ENCODE measurements around the gene PRMT3. TPM values are rescaled to one million over a fixed set of nuclear protein-coding genes. Genes with fewer than 3 reads are reported as not detected.
"Not testable (repeated sequence)": the region's sequence is repeated elsewhere in the genome, so short reads cannot be mapped to it uniquely, and the experiment has no call there.

PRMT3 gene
- total and polyA plus RNA-seq, 2 donors, result 12.8 to 18.5 TPM

GRCh38 chr11:20536784-20537183 is 149.3 kb downstream of the PRMT3 start:
- DNase-seq (ENCODE audit: low read depth in 6 of 9, low spot score in 9 of 9), result no peak
- no peak overlapping the region for H3K27ac ChIP-seq (ENCODE audit: low read depth in 1 of 2, low read length in 1 of 2)
- WGBS, result 70% methylated on average over 1 of the region's 1 CpG
- H3K4me3 ChIP-seq (ENCODE audit: low read length in 2 of 2), result no peak overlapping the region
- H3K9me3 ChIP-seq (ENCODE audit: control insufficient read depth in 2 of 2, insufficient read depth in 1 of 2, low read length in 1 of 2), result no peaks in the 10 kb centered on the region
- no peaks in the 10 kb centered on the region for H3K27me3 ChIP-seq (ENCODE audit: control insufficient read depth in 2 of 2, insufficient read depth in 1 of 2, low read length in 1 of 2)
- no peaks in the 10 kb centered on the region for H3K4me1 ChIP-seq (ENCODE audit: control insufficient read depth in 2 of 2, insufficient read depth in 2 of 2, low read length in 2 of 2)
- H3K36me3 ChIP-seq (ENCODE audit: control insufficient read depth in 2 of 2, insufficient read depth in 2 of 2, low read length in 1 of 2), result no peaks in the 10 kb centered on the region

- WGBS, result 78% methylated on average over 2 of the region's 2 CpGs
- H3K27ac ChIP-seq (ENCODE audit: low read depth in 1 of 2, low read length in 1 of 2), result no peak overlapping the region
- no peaks in the 10 kb centered on the region for H3K27me3 ChIP-seq (ENCODE audit: control insufficient read depth in 2 of 2, insufficient read depth in 1 of 2, low read length in 1 of 2)
- no peak for DNase-seq (ENCODE audit: low read depth in 6 of 9, low spot score in 9 of 9)
- H3K36me3 ChIP-seq (ENCODE audit: control insufficient read depth in 2 of 2, insufficient read depth in 2 of 2, low read length in 1 of 2), result no peaks in the 10 kb centered on the region
- H3K9me3 ChIP-seq (ENCODE audit: control insufficient read depth in 2 of 2, insufficient read depth in 1 of 2, low read length in 1 of 2), result no peaks in the 10 kb centered on the region
- H3K4me3 ChIP-seq (ENCODE audit: low read length in 2 of 2), result no peak overlapping the region
- H3K4me1 ChIP-seq (ENCODE audit: control insufficient read depth in 2 of 2, insufficient read depth in 2 of 2, low read length in 2 of 2), result no peaks in the 10 kb centered on the region
These were observed 154.0 kb downstream of the PRMT3 start for GRCh38 chr11:20541503-20541902.

GRCh38 chr11:20544603-20545237 is 157.2 kb downstream of the PRMT3 start:
- H3K4me3 ChIP-seq (ENCODE audit: low read length in 2 of 2), result no peak overlapping the region
- no peaks in the 10 kb centered on the region for H3K4me1 ChIP-seq (ENCODE audit: control insufficient read depth in 2 of 2, insufficient read depth in 2 of 2, low read length in 2 of 2)
- DNase-seq (ENCODE audit: low read depth in 6 of 9, low spot score in 9 of 9), result no peak
- no peaks in the 10 kb centered on the region for H3K9me3 ChIP-seq (ENCODE audit: control insufficient read depth in 2 of 2, insufficient read depth in 1 of 2, low read length in 1 of 2)
- no peaks in the 10 kb centered on the region for H3K36me3 ChIP-seq (ENCODE audit: control insufficient read depth in 2 of 2, insufficient read depth in 2 of 2, low read length in 1 of 2)
- no peaks in the 10 kb centered on the region for H3K27me3 ChIP-seq (ENCODE audit: control insufficient read depth in 2 of 2, insufficient read depth in 1 of 2, low read length in 1 of 2)
- WGBS, result 55% methylated on average over 8 of the region's 8 CpGs
- H3K27ac ChIP-seq (ENCODE audit: low read depth in 1 of 2, low read length in 1 of 2), result no peak overlapping the region

GRCh38 chr11:20547411-20547810 is 159.9 kb downstream of the PRMT3 start:
- H3K27me3 ChIP-seq (ENCODE audit: control insufficient read depth in 2 of 2, insufficient read depth in 1 of 2, low read length in 1 of 2), result no peaks in the 10 kb centered on the region
- no peaks in the 10 kb centered on the region for H3K9me3 ChIP-seq (ENCODE audit: control insufficient read depth in 2 of 2, insufficient read depth in 1 of 2, low read length in 1 of 2)
- H3K27ac ChIP-seq (ENCODE audit: low read depth in 1 of 2, low read length in 1 of 2), result no peak overlapping the region
- no peak overlapping the region for H3K4me3 ChIP-seq (ENCODE audit: low read length in 2 of 2)
- DNase-seq (ENCODE audit: low read depth in 6 of 9, low spot score in 9 of 9), result no peak
- no peaks in the 10 kb centered on the region for H3K36me3 ChIP-seq (ENCODE audit: control insufficient read depth in 2 of 2, insufficient read depth in 2 of 2, low read length in 1 of 2)
- no CpG with 5 or more reads among the region's 2 CpGs for WGBS
- H3K4me1 ChIP-seq (ENCODE audit: control insufficient read depth in 2 of 2, insufficient read depth in 2 of 2, low read length in 2 of 2), result no peaks in the 10 kb centered on the region

GRCh38 chr11:20551096-20551495 is 163.6 kb downstream of the PRMT3 start:
- H3K4me1 ChIP-seq (ENCODE audit: control insufficient read depth in 2 of 2, insufficient read depth in 2 of 2, low read length in 2 of 2), result no peaks in the 10 kb centered on the region
- no peaks in the 10 kb centered on the region for H3K36me3 ChIP-seq (ENCODE audit: control insufficient read depth in 2 of 2, insufficient read depth in 2 of 2, low read length in 1 of 2)
- 73% methylated on average over 2 of the region's 2 CpGs for WGBS
- no peak for DNase-seq (ENCODE audit: low read depth in 6 of 9, low spot score in 9 of 9)
- no peak overlapping the region for H3K4me3 ChIP-seq (ENCODE audit: low read length in 2 of 2)
- H3K27ac ChIP-seq (ENCODE audit: low read depth in 1 of 2, low read length in 1 of 2), result no peak overlapping the region
- no peaks in the 10 kb centered on the region for H3K9me3 ChIP-seq (ENCODE audit: control insufficient read depth in 2 of 2, insufficient read depth in 1 of 2, low read length in 1 of 2)
- H3K27me3 ChIP-seq (ENCODE audit: control insufficient read depth in 2 of 2, insufficient read depth in 1 of 2, low read length in 1 of 2), result no peaks in the 10 kb centered on the region

- Histone ChIP-seq H3K9me3 (ENCODE audit: control insufficient read depth in 2 of 2, insufficient read depth in 1 of 2, low read length in 1 of 2) (no peaks in the 10 kb centered on the region), H3K4me3 (ENCODE audit: low read length in 2 of 2) (no peak overlapping the region), H3K27ac (ENCODE audit: low read depth in 1 of 2, low read length in 1 of 2) (no peak overlapping the region), H3K36me3 (ENCODE audit: control insufficient read depth in 2 of 2, insufficient read depth in 2 of 2, low read length in 1 of 2) (no peaks in the 10 kb centered on the region), H3K27me3 (ENCODE audit: control insufficient read depth in 2 of 2, insufficient read depth in 1 of 2, low read length in 1 of 2) (no peaks in the 10 kb centered on the region), H3K4me1 (ENCODE audit: control insufficient read depth in 2 of 2, insufficient read depth in 2 of 2, low read length in 2 of 2) (no peaks in the 10 kb centered on the region)
- WGBS, result 79% methylated on average over 3 of the region's 3 CpGs
- DNase-seq (ENCODE audit: low read depth in 6 of 9, low spot score in 9 of 9), result no peak
These were observed 168.3 kb downstream of the PRMT3 start for GRCh38 chr11:20555783-20556182.

GRCh38 chr11:20556396-20556795 is 168.9 kb downstream of the PRMT3 start:
- H3K4me1 ChIP-seq (ENCODE audit: control insufficient read depth in 2 of 2, insufficient read depth in 2 of 2, low read length in 2 of 2); H3K4me3 ChIP-seq (ENCODE audit: low read length in 2 of 2); H3K27ac ChIP-seq (ENCODE audit: low read depth in 1 of 2, low read length in 1 of 2); H3K36me3 ChIP-seq (ENCODE audit: control insufficient read depth in 2 of 2, insufficient read depth in 2 of 2, low read length in 1 of 2); H3K9me3 ChIP-seq (ENCODE audit: control insufficient read depth in 2 of 2, insufficient read depth in 1 of 2, low read length in 1 of 2); DNase-seq (ENCODE audit: low read depth in 6 of 9, low spot score in 9 of 9); H3K27me3 ChIP-seq (ENCODE audit: control insufficient read depth in 2 of 2, insufficient read depth in 1 of 2, low read length in 1 of 2): not testable (repeated sequence)

GRCh38 chr11:20558741-20559140 is 171.2 kb downstream of the PRMT3 start:
- H3K4me1 ChIP-seq (ENCODE audit: control insufficient read depth in 2 of 2, insufficient read depth in 2 of 2, low read length in 2 of 2), result no peaks in the 10 kb centered on the region
- DNase-seq (ENCODE audit: low read depth in 6 of 9, low spot score in 9 of 9), result no peak
- H3K27me3 ChIP-seq (ENCODE audit: control insufficient read depth in 2 of 2, insufficient read depth in 1 of 2, low read length in 1 of 2), result no peaks in the 10 kb centered on the region
- no peaks in the 10 kb centered on the region for H3K36me3 ChIP-seq (ENCODE audit: control insufficient read depth in 2 of 2, insufficient read depth in 2 of 2, low read length in 1 of 2)
- H3K4me3 ChIP-seq (ENCODE audit: low read length in 2 of 2), result no peak overlapping the region
- no peak overlapping the region for H3K27ac ChIP-seq (ENCODE audit: low read depth in 1 of 2, low read length in 1 of 2)
- 94% methylated on average over 4 of the region's 4 CpGs for WGBS
- H3K9me3 ChIP-seq (ENCODE audit: control insufficient read depth in 2 of 2, insufficient read depth in 1 of 2, low read length in 1 of 2), result no peaks in the 10 kb centered on the region
